HepG2 (cell line): ENCODE results near the gene GSTP1. TPM values are rescaled to one million over a fixed set of nuclear protein-coding genes. Genes with fewer than 3 reads are reported as not detected.

Source experiments
- GLMP ChIP-seq: sonication (generic); formaldehyde crosslinking; IDR thresholded peaks from 2 replicates; pipeline ENCODE4 v1.9.0; 2021; ENCODE audit warnings: missing genetic modification reagents, mild to moderate bottlenecking, borderline replicate concordance
- KAT2B ChIP-seq: fragments of 150-350 bp; IDR thresholded peaks from 2 replicates; pipeline ENCODE4 v1.6.1; 2014; ENCODE audit warnings: low read depth, low read length, borderline replicate concordance
- NCOR1 ChIP-seq: fragments of 200-600 bp; sonication (generic); IDR thresholded peaks from 2 replicates; pipeline ENCODE4 v1.7.0; 2017; ENCODE audit warnings: antibody characterized with exemption, low read length, borderline replicate concordance
- ZKSCAN1 ChIP-seq: fragments of 150-350 bp; IDR thresholded peaks from 2 replicates; pipeline ENCODE4 v1.6.1; 2014; ENCODE audit warnings: low read length
- ZNF282 ChIP-seq: fragments of 450-650 bp; IDR thresholded peaks from 2 replicates; pipeline ENCODE4 v1.6.1; 2018; ENCODE audit not compliant: partially characterized antibody
- ZNF562 ChIP-seq: sonication (generic); formaldehyde crosslinking; IDR thresholded peaks from 2 replicates; pipeline ENCODE4 v1.8.0; 2022; ENCODE audit warnings: missing genetic modification reagents, borderline replicate concordance
- polyA plus RNA-seq, 8 experiments: library from polyadenylated mRNA; depleted of rRNA in 3 of 8; stranded (reverse) in 7 of 8; unstranded in 1 of 8; fragments of >200 nt; fragmentation: Illumina TruSeq in 4 of 8; extraction: Trizol in 4 of 8; gene quantifications; 2 replicates each; pipeline versions ENCODE4 v1.2.1 to v1.2.3, GENCODE V29; 2011 to 2016; ENCODE audit warnings: low read depth in 4 of 8, missing spikeins in 1 of 8, mixed read lengths in 1 of 8; ENCODE audit not compliant: insufficient read depth in 1 of 8
- total RNA-seq, 5 experiments: library from RNA; depleted of rRNA; stranded (reverse); fragments of >200 nt; fragmentation: Illumina TruSeq; extraction: Trizol; gene quantifications; 2 replicates each; pipeline ENCODE4 v1.2.3, GENCODE V29; 2016; ENCODE audit warnings: low read depth in 1 of 5
- TF ChIP-seq, protein P1 (sequence below): sonication (generic); formaldehyde crosslinking; IDR thresholded peaks from 2 replicates; pipeline ENCODE4 v1.5.0; 2020; ENCODE audit warnings: mild to moderate bottlenecking, missing genetic modification reagents, borderline replicate concordance
- TF ChIP-seq, protein P2 (sequence below): sonication (generic); formaldehyde crosslinking; IDR thresholded peaks from 2 replicates; pipeline ENCODE4 v1.8.0; 2022; ENCODE audit warnings: missing genetic modification reagents, mild to moderate bottlenecking, moderate library complexity, borderline replicate concordance
- TF ChIP-seq, protein P3 (sequence below): IDR thresholded peaks from 2 replicates; pipeline ENCODE4 v1.6.1; 2016; ENCODE audit warnings: low read depth, missing genetic modification reagents, missing compliant biosample characterization

GSTP1 gene
- total and polyA plus RNA-seq, 2 of the 13 experiments (the other 11 are each of a cell fraction or from before 2014, with no cell fraction given), result not detected

- TF ChIP-seq, protein P1, sequence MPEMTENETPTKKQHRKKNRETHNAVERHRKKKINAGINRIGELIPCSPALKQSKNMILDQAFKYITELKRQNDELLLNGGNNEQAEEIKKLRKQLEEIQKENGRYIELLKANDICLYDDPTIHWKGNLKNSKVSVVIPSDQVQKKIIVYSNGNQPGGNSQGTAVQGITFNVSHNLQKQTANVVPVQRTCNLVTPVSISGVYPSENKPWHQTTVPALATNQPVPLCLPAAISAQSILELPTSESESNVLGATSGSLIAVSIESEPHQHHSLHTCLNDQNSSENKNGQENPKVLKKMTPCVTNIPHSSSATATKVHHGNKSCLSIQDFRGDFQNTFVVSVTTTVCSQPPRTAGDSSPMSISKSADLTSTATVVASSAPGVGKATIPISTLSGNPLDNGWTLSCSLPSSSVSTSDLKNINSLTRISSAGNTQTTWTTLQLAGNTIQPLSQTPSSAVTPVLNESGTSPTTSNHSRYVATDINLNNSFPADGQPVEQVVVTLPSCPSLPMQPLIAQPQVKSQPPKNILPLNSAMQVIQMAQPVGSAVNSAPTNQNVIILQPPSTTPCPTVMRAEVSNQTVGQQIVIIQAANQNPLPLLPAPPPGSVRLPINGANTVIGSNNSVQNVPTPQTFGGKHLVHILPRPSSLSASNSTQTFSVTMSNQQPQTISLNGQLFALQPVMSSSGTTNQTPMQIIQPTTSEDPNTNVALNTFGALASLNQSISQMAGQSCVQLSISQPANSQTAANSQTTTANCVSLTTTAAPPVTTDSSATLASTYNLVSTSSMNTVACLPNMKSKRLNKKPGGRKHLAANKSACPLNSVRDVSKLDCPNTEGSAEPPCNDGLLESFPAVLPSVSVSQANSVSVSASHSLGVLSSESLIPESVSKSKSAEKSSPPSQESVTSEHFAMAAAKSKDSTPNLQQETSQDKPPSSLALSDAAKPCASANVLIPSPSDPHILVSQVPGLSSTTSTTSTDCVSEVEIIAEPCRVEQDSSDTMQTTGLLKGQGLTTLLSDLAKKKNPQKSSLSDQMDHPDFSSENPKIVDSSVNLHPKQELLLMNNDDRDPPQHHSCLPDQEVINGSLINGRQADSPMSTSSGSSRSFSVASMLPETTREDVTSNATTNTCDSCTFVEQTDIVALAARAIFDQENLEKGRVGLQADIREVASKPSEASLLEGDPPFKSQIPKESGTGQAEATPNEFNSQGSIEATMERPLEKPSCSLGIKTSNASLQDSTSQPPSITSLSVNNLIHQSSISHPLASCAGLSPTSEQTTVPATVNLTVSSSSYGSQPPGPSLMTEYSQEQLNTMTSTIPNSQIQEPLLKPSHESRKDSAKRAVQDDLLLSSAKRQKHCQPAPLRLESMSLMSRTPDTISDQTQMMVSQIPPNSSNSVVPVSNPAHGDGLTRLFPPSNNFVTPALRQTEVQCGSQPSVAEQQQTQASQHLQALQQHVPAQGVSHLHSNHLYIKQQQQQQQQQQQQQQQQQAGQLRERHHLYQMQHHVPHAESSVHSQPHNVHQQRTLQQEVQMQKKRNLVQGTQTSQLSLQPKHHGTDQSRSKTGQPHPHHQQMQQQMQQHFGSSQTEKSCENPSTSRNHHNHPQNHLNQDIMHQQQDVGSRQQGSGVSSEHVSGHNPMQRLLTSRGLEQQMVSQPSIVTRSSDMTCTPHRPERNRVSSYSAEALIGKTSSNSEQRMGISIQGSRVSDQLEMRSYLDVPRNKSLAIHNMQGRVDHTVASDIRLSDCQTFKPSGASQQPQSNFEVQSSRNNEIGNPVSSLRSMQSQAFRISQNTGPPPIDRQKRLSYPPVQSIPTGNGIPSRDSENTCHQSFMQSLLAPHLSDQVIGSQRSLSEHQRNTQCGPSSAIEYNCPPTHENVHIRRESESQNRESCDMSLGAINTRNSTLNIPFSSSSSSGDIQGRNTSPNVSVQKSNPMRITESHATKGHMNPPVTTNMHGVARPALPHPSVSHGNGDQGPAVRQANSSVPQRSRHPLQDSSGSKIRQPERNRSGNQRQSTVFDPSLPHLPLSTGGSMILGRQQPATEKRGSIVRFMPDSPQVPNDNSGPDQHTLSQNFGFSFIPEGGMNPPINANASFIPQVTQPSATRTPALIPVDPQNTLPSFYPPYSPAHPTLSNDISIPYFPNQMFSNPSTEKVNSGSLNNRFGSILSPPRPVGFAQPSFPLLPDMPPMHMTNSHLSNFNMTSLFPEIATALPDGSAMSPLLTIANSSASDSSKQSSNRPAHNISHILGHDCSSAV, result no peak
- TF ChIP-seq GLMP (no peak), ZNF562 (no peak), ZNF282 (no peak), NCOR1 (peak; percentile 92), ZKSCAN1 (no peak), KAT2B (no peak)
- TF ChIP-seq, protein P2, sequence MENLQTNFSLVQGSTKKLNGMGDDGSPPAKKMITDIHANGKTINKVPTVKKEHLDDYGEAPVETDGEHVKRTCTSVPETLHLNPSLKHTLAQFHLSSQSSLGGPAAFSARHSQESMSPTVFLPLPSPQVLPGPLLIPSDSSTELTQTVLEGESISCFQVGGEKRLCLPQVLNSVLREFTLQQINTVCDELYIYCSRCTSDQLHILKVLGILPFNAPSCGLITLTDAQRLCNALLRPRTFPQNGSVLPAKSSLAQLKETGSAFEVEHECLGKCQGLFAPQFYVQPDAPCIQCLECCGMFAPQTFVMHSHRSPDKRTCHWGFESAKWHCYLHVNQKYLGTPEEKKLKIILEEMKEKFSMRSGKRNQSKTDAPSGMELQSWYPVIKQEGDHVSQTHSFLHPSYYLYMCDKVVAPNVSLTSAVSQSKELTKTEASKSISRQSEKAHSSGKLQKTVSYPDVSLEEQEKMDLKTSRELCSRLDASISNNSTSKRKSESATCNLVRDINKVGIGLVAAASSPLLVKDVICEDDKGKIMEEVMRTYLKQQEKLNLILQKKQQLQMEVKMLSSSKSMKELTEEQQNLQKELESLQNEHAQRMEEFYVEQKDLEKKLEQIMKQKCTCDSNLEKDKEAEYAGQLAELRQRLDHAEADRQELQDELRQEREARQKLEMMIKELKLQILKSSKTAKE (CRISPR knock-in tag), result no peak
- TF ChIP-seq, protein P3, sequence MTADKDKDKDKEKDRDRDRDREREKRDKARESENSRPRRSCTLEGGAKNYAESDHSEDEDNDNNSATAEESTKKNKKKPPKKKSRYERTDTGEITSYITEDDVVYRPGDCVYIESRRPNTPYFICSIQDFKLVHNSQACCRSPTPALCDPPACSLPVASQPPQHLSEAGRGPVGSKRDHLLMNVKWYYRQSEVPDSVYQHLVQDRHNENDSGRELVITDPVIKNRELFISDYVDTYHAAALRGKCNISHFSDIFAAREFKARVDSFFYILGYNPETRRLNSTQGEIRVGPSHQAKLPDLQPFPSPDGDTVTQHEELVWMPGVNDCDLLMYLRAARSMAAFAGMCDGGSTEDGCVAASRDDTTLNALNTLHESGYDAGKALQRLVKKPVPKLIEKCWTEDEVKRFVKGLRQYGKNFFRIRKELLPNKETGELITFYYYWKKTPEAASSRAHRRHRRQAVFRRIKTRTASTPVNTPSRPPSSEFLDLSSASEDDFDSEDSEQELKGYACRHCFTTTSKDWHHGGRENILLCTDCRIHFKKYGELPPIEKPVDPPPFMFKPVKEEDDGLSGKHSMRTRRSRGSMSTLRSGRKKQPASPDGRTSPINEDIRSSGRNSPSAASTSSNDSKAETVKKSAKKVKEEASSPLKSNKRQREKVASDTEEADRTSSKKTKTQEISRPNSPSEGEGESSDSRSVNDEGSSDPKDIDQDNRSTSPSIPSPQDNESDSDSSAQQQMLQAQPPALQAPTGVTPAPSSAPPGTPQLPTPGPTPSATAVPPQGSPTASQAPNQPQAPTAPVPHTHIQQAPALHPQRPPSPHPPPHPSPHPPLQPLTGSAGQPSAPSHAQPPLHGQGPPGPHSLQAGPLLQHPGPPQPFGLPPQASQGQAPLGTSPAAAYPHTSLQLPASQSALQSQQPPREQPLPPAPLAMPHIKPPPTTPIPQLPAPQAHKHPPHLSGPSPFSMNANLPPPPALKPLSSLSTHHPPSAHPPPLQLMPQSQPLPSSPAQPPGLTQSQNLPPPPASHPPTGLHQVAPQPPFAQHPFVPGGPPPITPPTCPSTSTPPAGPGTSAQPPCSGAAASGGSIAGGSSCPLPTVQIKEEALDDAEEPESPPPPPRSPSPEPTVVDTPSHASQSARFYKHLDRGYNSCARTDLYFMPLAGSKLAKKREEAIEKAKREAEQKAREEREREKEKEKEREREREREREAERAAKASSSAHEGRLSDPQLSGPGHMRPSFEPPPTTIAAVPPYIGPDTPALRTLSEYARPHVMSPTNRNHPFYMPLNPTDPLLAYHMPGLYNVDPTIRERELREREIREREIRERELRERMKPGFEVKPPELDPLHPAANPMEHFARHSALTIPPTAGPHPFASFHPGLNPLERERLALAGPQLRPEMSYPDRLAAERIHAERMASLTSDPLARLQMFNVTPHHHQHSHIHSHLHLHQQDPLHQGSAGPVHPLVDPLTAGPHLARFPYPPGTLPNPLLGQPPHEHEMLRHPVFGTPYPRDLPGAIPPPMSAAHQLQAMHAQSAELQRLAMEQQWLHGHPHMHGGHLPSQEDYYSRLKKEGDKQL (CRISPR knock-in tag), result no peak
Observed at GRCh38 chr11:67617243-67617953, 33.8 kb downstream of the GSTP1 start (continued).
